HepG2 (cell line): ENCODE results near the gene TOP2A. TPM values are rescaled to one million over a fixed set of nuclear protein-coding genes. Genes with fewer than 3 reads are reported as not detected.

Experiments
- AHR ChIP-seq: IDR thresholded peaks from 2 replicates; pipeline ENCODE4 v1.6.1; 2018; ENCODE audit warnings: missing genetic modification reagents, missing compliant biosample characterization
- IRX3 ChIP-seq: sonication (generic); formaldehyde crosslinking; IDR thresholded peaks from 2 replicates; pipeline ENCODE4 v1.8.1; 2023; ENCODE audit warnings: mild to moderate bottlenecking, low read depth, missing genetic modification reagents, borderline replicate concordance
- KMT2A ChIP-seq: sonication (generic); formaldehyde crosslinking; IDR thresholded peaks from 2 replicates; pipeline ENCODE4 v1.4.0; 2020; ENCODE audit warnings: missing genetic modification reagents
- LCORL ChIP-seq, 2 experiments: fragments of 450-650 bp in 1 of 2; sonication (generic) in 1 of 2; formaldehyde crosslinking in 1 of 2; IDR thresholded peaks; 2 replicates each; pipeline versions ENCODE4 v1.5.0 to v1.6.1; 2017 to 2020; ENCODE audit warnings: antibody characterized with exemption in 1 of 2, missing genetic modification reagents in 1 of 2
- MIXL1 ChIP-seq: IDR thresholded peaks from 2 replicates; pipeline ENCODE4 v1.6.1; 2016
- MZF1 ChIP-seq: sonication (generic); formaldehyde crosslinking; IDR thresholded peaks from 2 replicates; pipeline ENCODE4 v1.8.1; 2023; ENCODE audit warnings: mild to moderate bottlenecking, missing genetic modification reagents, borderline replicate concordance
- RNF2 ChIP-seq: fragments of 450-650 bp; conservative IDR thresholded peaks from 2 replicates; pipeline ENCODE4 v1.6.1; 2016; ENCODE audit warnings: low read depth
- SMAD3 ChIP-seq: sonication (generic); formaldehyde crosslinking; IDR thresholded peaks from 2 replicates; pipeline ENCODE4 v1.4.0; 2020; ENCODE audit warnings: missing genetic modification reagents
- ZNF253 ChIP-seq: sonication (generic); formaldehyde crosslinking; IDR thresholded peaks from 2 replicates; pipeline ENCODE4 v1.8.0; 2022; ENCODE audit warnings: mild to moderate bottlenecking, missing genetic modification reagents, borderline replicate concordance
- ZNF3 ChIP-seq: IDR thresholded peaks from 2 replicates; pipeline ENCODE4 v1.7.0; 2017; ENCODE audit warnings: inconsistent platforms
- ZNF333 ChIP-seq: sonication (generic); formaldehyde crosslinking; IDR thresholded peaks from 2 replicates; pipeline ENCODE4 v1.4.0; 2020; ENCODE audit warnings: mild to moderate bottlenecking, missing genetic modification reagents, borderline replicate concordance
- ZNF44 ChIP-seq: sonication (generic); formaldehyde crosslinking; IDR thresholded peaks from 2 replicates; pipeline ENCODE4 v1.5.1; 2020; ENCODE audit warnings: mild to moderate bottlenecking, missing genetic modification reagents
- ZNF614 ChIP-seq: IDR thresholded peaks from 2 replicates; pipeline ENCODE4 v1.6.1; 2018; ENCODE audit warnings: missing biosample characterization, missing genetic modification reagents, inconsistent platforms, borderline replicate concordance
- ZNF746 ChIP-seq: sonication (generic); formaldehyde crosslinking; IDR thresholded peaks from 2 replicates; pipeline ENCODE4 v1.8.0; 2022; ENCODE audit warnings: mild to moderate bottlenecking, missing genetic modification reagents
- polyA plus RNA-seq, 8 experiments: library from polyadenylated mRNA; depleted of rRNA in 3 of 8; stranded (reverse) in 7 of 8; unstranded in 1 of 8; fragments of >200 nt; fragmentation: Illumina TruSeq in 4 of 8; extraction: Trizol in 4 of 8; gene quantifications; 2 replicates each; pipeline versions ENCODE4 v1.2.1 to v1.2.3, GENCODE V29; 2011 to 2016; ENCODE audit warnings: low read depth in 4 of 8, missing spikeins in 1 of 8, mixed read lengths in 1 of 8; ENCODE audit not compliant: insufficient read depth in 1 of 8
- total RNA-seq, 5 experiments: library from RNA; depleted of rRNA; stranded (reverse); fragments of >200 nt; fragmentation: Illumina TruSeq; extraction: Trizol; gene quantifications; 2 replicates each; pipeline ENCODE4 v1.2.3, GENCODE V29; 2016; ENCODE audit warnings: low read depth in 1 of 5
- TF ChIP-seq, protein P1 (sequence below): sonication (generic); formaldehyde crosslinking; conservative IDR thresholded peaks from 2 replicates; pipeline ENCODE4 v1.8.0; 2022; ENCODE audit warnings: missing genetic modification reagents
- TF ChIP-seq, protein P2 (sequence below): sonication (generic); formaldehyde crosslinking; IDR thresholded peaks from 2 replicates; pipeline ENCODE4 v1.4.0; 2020; ENCODE audit warnings: low read depth, mild to moderate bottlenecking, missing genetic modification reagents
- TF ChIP-seq, protein P3 (sequence below): sonication (generic); formaldehyde crosslinking; IDR thresholded peaks from 2 replicates; pipeline ENCODE4 v1.4.0; 2020; ENCODE audit warnings: mild to moderate bottlenecking, missing genetic modification reagents
- TF ChIP-seq, protein P4 (sequence below): sonication (generic); formaldehyde crosslinking; IDR thresholded peaks from 2 replicates; pipeline ENCODE4 v1.5.0; 2020; ENCODE audit warnings: mild to moderate bottlenecking, missing genetic modification reagents, borderline replicate concordance

TOP2A gene
- total and polyA plus RNA-seq, 2 of the 13 experiments (the other 11 are each of a cell fraction or from before 2014, with no cell fraction given): 108 to 327 TPM

DNA sequence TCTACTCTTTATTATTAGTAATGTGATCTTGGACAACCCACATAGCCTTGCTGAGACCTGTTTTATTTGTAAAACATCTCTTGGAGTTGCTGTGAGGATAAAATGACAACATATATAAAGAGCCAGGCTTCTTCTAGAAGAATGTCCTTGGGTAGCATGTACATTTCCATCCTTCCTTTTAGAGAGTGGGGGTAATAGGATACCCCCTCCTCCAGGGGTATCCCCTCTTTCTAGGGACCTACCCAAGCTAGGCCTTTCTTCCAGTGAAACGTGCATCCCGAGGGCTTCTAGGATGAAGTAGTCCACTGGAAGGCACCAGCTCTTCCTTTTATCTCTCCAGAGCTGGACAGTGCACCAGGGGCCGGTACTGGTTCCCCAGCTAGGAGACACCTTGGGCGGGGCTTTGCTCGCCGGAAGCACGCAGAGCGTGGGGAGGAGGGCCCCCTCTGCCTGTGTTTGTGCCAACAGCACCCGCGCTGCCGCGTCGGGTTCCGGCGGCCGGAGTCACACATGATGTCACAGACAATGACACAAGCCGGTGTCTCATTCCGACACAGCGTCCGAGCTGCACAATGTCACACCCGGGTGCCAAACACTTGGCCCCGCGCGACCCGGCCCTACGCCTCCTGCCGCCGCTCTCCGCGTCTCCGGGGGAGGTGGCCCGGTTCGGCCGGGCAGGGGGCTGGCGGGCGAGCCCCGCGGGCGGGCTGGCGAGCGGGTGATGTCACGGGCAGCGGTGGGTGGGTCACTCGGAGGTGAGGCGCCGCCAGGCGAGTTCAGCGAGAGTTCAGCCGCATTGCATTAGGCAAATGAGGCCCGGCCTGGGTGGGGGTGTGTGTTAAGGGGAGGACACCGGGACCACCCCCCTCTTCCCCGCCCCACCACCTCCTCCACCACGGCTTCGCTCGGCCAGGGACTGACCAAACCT, 76.6 kb downstream of the TOP2A start (continued):
- TF ChIP-seq ZNF614 (CRISPR knock-in tag) (0 out of 2 replicates have a peak, but pooled peaks have one; percentile 29), MIXL1 (CRISPR knock-in tag) (no peak), ZNF333 (CRISPR knock-in tag) (peak; percentile 53; the same call in 1 of the 2 replicates), KMT2A (CRISPR knock-in tag) (peak; percentile 71; the same call in 1 of the 2 replicates), RNF2 (no peak), ZNF3 (CRISPR knock-in tag) (no peak), SMAD3 (CRISPR knock-in tag) (peak; percentile 55; the same call in 1 of the 2 replicates), ZNF746 (CRISPR knock-in tag) (peak; percentile 54; the same call in 1 of the 2 replicates), ZNF44 (CRISPR knock-in tag) (0 out of 2 replicates have a peak, but pooled peaks have one; percentile 37), LCORL (IDR thresholded peaks at IDR 0.05) (no peak), LCORL (CRISPR knock-in tag; IDR thresholded peaks at IDR 0.05) (0 out of 2 replicates have a peak, but pooled peaks have one; percentile 59), MZF1 (CRISPR knock-in tag) (no peak), ZNF253 (0 out of 2 replicates have a peak, but pooled peaks have one; percentile 44), AHR (CRISPR knock-in tag) (peak; percentile 89), IRX3 (no peak)
- TF ChIP-seq, protein P1, sequence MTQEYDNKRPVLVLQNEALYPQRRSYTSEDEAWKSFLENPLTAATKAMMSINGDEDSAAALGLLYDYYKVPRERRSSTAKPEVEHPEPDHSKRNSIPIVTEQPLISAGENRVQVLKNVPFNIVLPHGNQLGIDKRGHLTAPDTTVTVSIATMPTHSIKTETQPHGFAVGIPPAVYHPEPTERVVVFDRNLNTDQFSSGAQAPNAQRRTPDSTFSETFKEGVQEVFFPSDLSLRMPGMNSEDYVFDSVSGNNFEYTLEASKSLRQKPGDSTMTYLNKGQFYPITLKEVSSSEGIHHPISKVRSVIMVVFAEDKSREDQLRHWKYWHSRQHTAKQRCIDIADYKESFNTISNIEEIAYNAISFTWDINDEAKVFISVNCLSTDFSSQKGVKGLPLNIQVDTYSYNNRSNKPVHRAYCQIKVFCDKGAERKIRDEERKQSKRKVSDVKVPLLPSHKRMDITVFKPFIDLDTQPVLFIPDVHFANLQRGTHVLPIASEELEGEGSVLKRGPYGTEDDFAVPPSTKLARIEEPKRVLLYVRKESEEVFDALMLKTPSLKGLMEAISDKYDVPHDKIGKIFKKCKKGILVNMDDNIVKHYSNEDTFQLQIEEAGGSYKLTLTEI (CRISPR knock-in tag): no peak
- TF ChIP-seq, protein P2, sequence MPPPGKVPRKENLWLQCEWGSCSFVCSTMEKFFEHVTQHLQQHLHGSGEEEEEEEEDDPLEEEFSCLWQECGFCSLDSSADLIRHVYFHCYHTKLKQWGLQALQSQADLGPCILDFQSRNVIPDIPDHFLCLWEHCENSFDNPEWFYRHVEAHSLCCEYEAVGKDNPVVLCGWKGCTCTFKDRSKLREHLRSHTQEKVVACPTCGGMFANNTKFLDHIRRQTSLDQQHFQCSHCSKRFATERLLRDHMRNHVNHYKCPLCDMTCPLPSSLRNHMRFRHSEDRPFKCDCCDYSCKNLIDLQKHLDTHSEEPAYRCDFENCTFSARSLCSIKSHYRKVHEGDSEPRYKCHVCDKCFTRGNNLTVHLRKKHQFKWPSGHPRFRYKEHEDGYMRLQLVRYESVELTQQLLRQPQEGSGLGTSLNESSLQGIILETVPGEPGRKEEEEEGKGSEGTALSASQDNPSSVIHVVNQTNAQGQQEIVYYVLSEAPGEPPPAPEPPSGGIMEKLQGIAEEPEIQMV (CRISPR knock-in tag): peak; percentile 74; the same call in 1 of the 2 replicates
- TF ChIP-seq, protein P3, sequence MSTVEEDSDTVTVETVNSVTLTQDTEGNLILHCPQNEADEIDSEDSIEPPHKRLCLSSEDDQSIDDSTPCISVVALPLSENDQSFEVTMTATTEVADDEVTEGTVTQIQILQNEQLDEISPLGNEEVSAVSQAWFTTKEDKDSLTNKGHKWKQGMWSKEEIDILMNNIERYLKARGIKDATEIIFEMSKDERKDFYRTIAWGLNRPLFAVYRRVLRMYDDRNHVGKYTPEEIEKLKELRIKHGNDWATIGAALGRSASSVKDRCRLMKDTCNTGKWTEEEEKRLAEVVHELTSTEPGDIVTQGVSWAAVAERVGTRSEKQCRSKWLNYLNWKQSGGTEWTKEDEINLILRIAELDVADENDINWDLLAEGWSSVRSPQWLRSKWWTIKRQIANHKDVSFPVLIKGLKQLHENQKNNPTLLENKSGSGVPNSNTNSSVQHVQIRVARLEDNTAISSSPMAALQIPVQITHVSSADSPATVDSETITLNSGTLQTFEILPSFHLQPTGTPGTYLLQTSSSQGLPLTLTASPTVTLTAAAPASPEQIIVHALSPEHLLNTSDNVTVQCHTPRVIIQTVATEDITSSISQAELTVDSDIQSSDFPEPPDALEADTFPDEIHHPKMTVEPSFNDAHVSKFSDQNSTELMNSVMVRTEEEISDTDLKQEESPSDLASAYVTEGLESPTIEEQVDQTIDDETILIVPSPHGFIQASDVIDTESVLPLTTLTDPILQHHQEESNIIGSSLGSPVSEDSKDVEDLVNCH (CRISPR knock-in tag): 0 out of 2 replicates have a peak, but pooled peaks have one; percentile 41
- TF ChIP-seq, protein P4, sequence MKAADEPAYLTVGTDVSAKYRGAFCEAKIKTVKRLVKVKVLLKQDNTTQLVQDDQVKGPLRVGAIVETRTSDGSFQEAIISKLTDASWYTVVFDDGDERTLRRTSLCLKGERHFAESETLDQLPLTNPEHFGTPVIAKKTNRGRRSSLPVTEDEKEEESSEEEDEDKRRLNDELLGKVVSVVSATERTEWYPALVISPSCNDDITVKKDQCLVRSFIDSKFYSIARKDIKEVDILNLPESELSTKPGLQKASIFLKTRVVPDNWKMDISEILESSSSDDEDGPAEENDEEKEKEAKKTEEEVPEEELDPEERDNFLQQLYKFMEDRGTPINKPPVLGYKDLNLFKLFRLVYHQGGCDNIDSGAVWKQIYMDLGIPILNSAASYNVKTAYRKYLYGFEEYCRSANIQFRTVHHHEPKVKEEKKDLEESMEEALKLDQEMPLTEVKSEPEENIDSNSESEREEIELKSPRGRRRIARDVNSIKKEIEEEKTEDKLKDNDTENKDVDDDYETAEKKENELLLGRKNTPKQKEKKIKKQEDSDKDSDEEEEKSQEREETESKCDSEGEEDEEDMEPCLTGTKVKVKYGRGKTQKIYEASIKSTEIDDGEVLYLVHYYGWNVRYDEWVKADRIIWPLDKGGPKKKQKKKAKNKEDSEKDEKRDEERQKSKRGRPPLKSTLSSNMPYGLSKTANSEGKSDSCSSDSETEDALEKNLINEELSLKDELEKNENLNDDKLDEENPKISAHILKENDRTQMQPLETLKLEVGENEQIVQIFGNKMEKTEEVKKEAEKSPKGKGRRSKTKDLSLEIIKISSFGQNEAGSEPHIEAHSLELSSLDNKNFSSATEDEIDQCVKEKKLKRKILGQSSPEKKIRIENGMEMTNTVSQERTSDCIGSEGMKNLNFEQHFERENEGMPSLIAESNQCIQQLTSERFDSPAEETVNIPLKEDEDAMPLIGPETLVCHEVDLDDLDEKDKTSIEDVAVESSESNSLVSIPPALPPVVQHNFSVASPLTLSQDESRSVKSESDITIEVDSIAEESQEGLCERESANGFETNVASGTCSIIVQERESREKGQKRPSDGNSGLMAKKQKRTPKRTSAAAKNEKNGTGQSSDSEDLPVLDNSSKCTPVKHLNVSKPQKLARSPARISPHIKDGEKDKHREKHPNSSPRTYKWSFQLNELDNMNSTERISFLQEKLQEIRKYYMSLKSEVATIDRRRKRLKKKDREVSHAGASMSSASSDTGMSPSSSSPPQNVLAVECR (CRISPR knock-in tag): peak; percentile 93; the same call in 1 of the 2 replicates
